ENCODE data around the gene ETFB.

GRCh38 chr19:51321799-51322198 lies 44.4 kb downstream of the ETFB start:
- TF ChIP-seq POLR2A (IDR thresholded peaks at IDR 0.05; ENCODE audit: low read length) (no peak), GATA1 (IDR thresholded peaks at IDR 0.05; ENCODE audit: low read depth, low read length) (no peak)

Data from erythroblast (primary cell).